H1 (cell line): ENCODE data around the gene SLC6A6. TPM values are rescaled to one million over a fixed set of nuclear protein-coding genes. Genes with fewer than 3 reads are reported as not detected.

ENCODE experiments used
- CTCF ChIA-PET: fragments of 300-600 bp; sonication (Branson Sonifier 250); formaldehyde crosslinking; loops from one replicate; lab custom pipeline; 2021; ENCODE audit not compliant: partially characterized antibody; lab: Charles Lee
- POLR2A ChIA-PET: fragments of 300-600 bp; sonication (Branson Sonifier 250); formaldehyde crosslinking; loops from one replicate; lab custom pipeline; 2021; ENCODE audit warnings: inconsistent platforms; ENCODE audit not compliant: partially characterized antibody; lab: Charles Lee
- DNase-seq, 2 experiments: peaks; one replicate each; pipeline versions ENCODE4 v3.0.0 to v3.0.0-alpha.2; 2010 to 2022; ENCODE audit warnings: low spot score in 2 of 2, low read depth in 1 of 2, mixed read lengths in 1 of 2
- FAIRE-seq: peaks from 2 replicates; lab custom pipeline; 2011; peaks lifted over from hg19 to GRCh38; lab: Jason Lieb, UNC
- H2AFZ ChIP-seq: 2 replicates; pipeline ENCODE4 v1.8.1; 2012; ENCODE audit warnings: low read length, inconsistent platforms
- H2AK5ac ChIP-seq: 2 replicates; pipeline ENCODE4 v1.6.1; 2013; ENCODE audit warnings: low read depth, low read length
- H2BK120ac ChIP-seq: replicated peaks from 2 replicates; pipeline ENCODE3; 2013; ENCODE audit warnings: low read depth, low read length, inconsistent platforms
- H2BK12ac ChIP-seq: 2 replicates; pipeline ENCODE4 v1.6.1; 2013; ENCODE audit warnings: low read depth, low read length
- H2BK15ac ChIP-seq: 2 replicates; pipeline ENCODE4 v1.6.1; 2013; ENCODE audit warnings: low read length
- H2BK20ac ChIP-seq: 2 replicates; pipeline ENCODE4 v1.6.1; 2013; ENCODE audit warnings: low read length
- H2BK5ac ChIP-seq: 2 replicates; pipeline ENCODE4 v1.6.1; 2013; ENCODE audit warnings: low read depth, low read length
- H3K14ac ChIP-seq: 2 replicates; pipeline ENCODE4 v1.6.1; 2013; ENCODE audit warnings: inconsistent platforms; ENCODE audit not compliant: insufficient read length
- H3K18ac ChIP-seq: 2 replicates; pipeline ENCODE4 v1.6.1; 2013; ENCODE audit warnings: low read length; ENCODE audit errors: extremely low read depth
- H3K23ac ChIP-seq: 2 replicates; pipeline ENCODE4 v1.6.1; 2013; ENCODE audit warnings: inconsistent platforms; ENCODE audit not compliant: insufficient read length
- H3K23me2 ChIP-seq: 2 replicates; pipeline ENCODE4 v1.6.1; 2013; ENCODE audit warnings: low read depth, low read length
- H3K27ac ChIP-seq: 2 replicates; pipeline ENCODE4 v1.6.1; 2011; ENCODE audit warnings: low read depth, low read length, inconsistent platforms
- H3K27me3 ChIP-seq, 4 experiments: replicated peaks in 1 of 4; 1 replicate in 1 of 4; 2 replicates in 3 of 4; pipeline versions ENCODE4 v1.6.1 to v1.8.1; 2011 to 2013; ENCODE audit warnings: low read length in 3 of 4, mild to moderate bottlenecking in 3 of 4, inconsistent platforms in 2 of 4, mixed read lengths in 2 of 4, moderate library complexity in 1 of 4; ENCODE audit not compliant: control insufficient read depth in 3 of 4, insufficient read depth in 3 of 4; ENCODE audit errors: extremely low read depth in 1 of 4
- H3K36me3 ChIP-seq, 4 experiments: 2 replicates each; pipeline versions ENCODE4 v1.6.1 to v1.8.1; 2011 to 2013; ENCODE audit warnings: mild to moderate bottlenecking in 4 of 4, low read length in 3 of 4, moderate library complexity in 2 of 4, control low read depth in 1 of 4, inconsistent platforms in 1 of 4; ENCODE audit not compliant: insufficient read depth in 4 of 4, control insufficient read depth in 2 of 4
- H3K4ac ChIP-seq: replicated peaks from 2 replicates; pipeline ENCODE3; 2013; ENCODE audit warnings: low read length, low read depth, mixed read lengths, inconsistent platforms; ENCODE audit not compliant: insufficient read length
- H3K4me1 ChIP-seq, 4 experiments: replicated peaks in 1 of 4; 1 replicate in 1 of 4; 2 replicates in 3 of 4; pipeline versions ENCODE4 v1.6.1 to v1.8.1; 2011 to 2013; ENCODE audit warnings: low read length in 3 of 4, inconsistent platforms in 2 of 4, mixed read lengths in 1 of 4; ENCODE audit not compliant: insufficient read depth in 4 of 4, control insufficient read depth in 3 of 4
- H3K4me2 ChIP-seq, 2 experiments: 2 replicates each; pipeline versions ENCODE4 v1.6.1 to v1.8.1; 2011 to 2013; ENCODE audit warnings: low read depth in 2 of 2, low read length in 2 of 2, control low read depth in 1 of 2, inconsistent platforms in 1 of 2, mild to moderate bottlenecking in 1 of 2; ENCODE audit not compliant: insufficient read depth in 1 of 2
- H3K4me3 ChIP-seq, 4 experiments: fragments of 200-600, 300-600 bp in 1 of 4; sonication (generic), shearing (Covaris generic), sonication (Bioruptor Twin) in 1 of 4; 2 replicates each; pipeline versions ENCODE4 v1.5.1 to v1.8.1; 2011 to 2016; ENCODE audit warnings: low read length in 4 of 4, low read depth in 3 of 4, control low read depth in 2 of 4, inconsistent platforms in 2 of 4, mild to moderate bottlenecking in 2 of 4, mixed read lengths in 1 of 4, moderate library complexity in 1 of 4; ENCODE audit not compliant: insufficient read depth in 2 of 4; ENCODE audit errors: extremely low read depth in 1 of 4
- H3K56ac ChIP-seq: replicated peaks from 2 replicates; pipeline ENCODE3; 2013; ENCODE audit warnings: low read depth, mild to moderate bottlenecking, mixed read lengths, low read length, inconsistent platforms; ENCODE audit not compliant: insufficient read length
- H3K79me1 ChIP-seq: 2 replicates; pipeline ENCODE4 v1.6.1; 2013; ENCODE audit warnings: low read depth, low read length, control low read depth
- H3K79me2 ChIP-seq, 2 experiments: 2 replicates each; pipeline versions ENCODE4 v1.6.1 to v1.8.1; 2012 to 2013; ENCODE audit warnings: low read length in 2 of 2, mild to moderate bottlenecking in 2 of 2, inconsistent platforms in 1 of 2; ENCODE audit not compliant: insufficient read depth in 2 of 2, control insufficient read depth in 1 of 2
- H3K9ac ChIP-seq, 4 experiments: replicated peaks in 1 of 4; 1 replicate in 1 of 4; 2 replicates in 3 of 4; pipeline versions ENCODE4 v1.6.1 to v1.8.1; 2011 to 2013; ENCODE audit warnings: low read depth in 3 of 4, low read length in 3 of 4, control low read depth in 2 of 4, mild to moderate bottlenecking in 2 of 4, moderate library complexity in 2 of 4, inconsistent platforms in 1 of 4; ENCODE audit errors: extremely low read depth in 1 of 4
- H3K9me3 ChIP-seq, 2 experiments: 2 replicates each; pipeline versions ENCODE4 v1.6.1 to v1.8.1; 2012 to 2013; ENCODE audit warnings: mild to moderate bottlenecking in 2 of 2, moderate library complexity in 2 of 2, control low read depth in 1 of 2, inconsistent platforms in 1 of 2, low read depth in 1 of 2, low read length in 1 of 2, mixed read lengths in 1 of 2; ENCODE audit not compliant: insufficient read depth in 2 of 2
- H4K20me1 ChIP-seq, 2 experiments: replicated peaks in 1 of 2; 2 replicates each; pipeline versions ENCODE3 to v1.8.1; 2011 to 2013; ENCODE audit warnings: inconsistent platforms in 2 of 2, low read length in 2 of 2, mild to moderate bottlenecking in 1 of 2; ENCODE audit not compliant: insufficient read depth in 2 of 2, control insufficient read depth in 1 of 2
- H4K5ac ChIP-seq: 2 replicates; pipeline ENCODE4 v1.6.1; 2013; ENCODE audit warnings: low read length, low read depth, mixed read lengths, inconsistent platforms; ENCODE audit not compliant: insufficient read length
- H4K8ac ChIP-seq: 2 replicates; pipeline ENCODE4 v1.8.0; 2013; ENCODE audit warnings: mild to moderate bottlenecking, moderate library complexity, low read length, inconsistent platforms; ENCODE audit not compliant: insufficient read depth; ENCODE audit errors: extremely low read depth
- H4K91ac ChIP-seq: replicated peaks from 2 replicates; pipeline ENCODE3; 2013; ENCODE audit warnings: low read length, mixed read lengths, inconsistent platforms; ENCODE audit not compliant: insufficient read length
- CBX8 ChIP-seq: fragments of 300-800, 300-1000 bp; sonication (generic); IDR thresholded peaks from 2 replicates; pipeline ENCODE4 v1.7.1; 2016; ENCODE audit warnings: low read depth, low read length, borderline replicate concordance
- CHD1 ChIP-seq: IDR thresholded peaks from 2 replicates; pipeline ENCODE4 v1.6.1; 2012; ENCODE audit warnings: low read depth, low read length, improper control_type of control experiment
- CHD2 ChIP-seq: IDR thresholded peaks from 2 replicates; pipeline ENCODE4 v1.6.1; 2012; ENCODE audit warnings: low read length, improper control_type of control experiment
- CTBP2 ChIP-seq: IDR thresholded peaks from 2 replicates; pipeline ENCODE4 v1.7.0; 2011; ENCODE audit warnings: borderline replicate concordance, mild to moderate bottlenecking, moderate library complexity, mixed read lengths, low read length; ENCODE audit not compliant: insufficient read depth, insufficient read length
- JUND ChIP-seq: IDR thresholded peaks from 2 replicates; pipeline ENCODE4 v1.6.1; 2011; ENCODE audit warnings: mild to moderate bottlenecking, improper control_type of control experiment, low read length
- PHF8 ChIP-seq: fragments of 200-600 bp; sonication (generic); conservative IDR thresholded peaks from 2 replicates; pipeline ENCODE4 v1.7.1; 2012; ENCODE audit warnings: low read depth, mild to moderate bottlenecking, inconsistent platforms, low read length, moderate library complexity
- POLR2A ChIP-seq, 2 experiments: IDR thresholded peaks; 1 replicate in 1 of 2; 2 replicates in 1 of 2; pipeline ENCODE4 v1.6.1; 2011; ENCODE audit warnings: low read depth in 2 of 2, low read length in 2 of 2, mild to moderate bottlenecking in 2 of 2; ENCODE audit errors: control extremely low read depth in 1 of 2
- RBBP5 ChIP-seq: IDR thresholded peaks from 2 replicates; pipeline ENCODE4 v1.7.1; 2012; ENCODE audit warnings: low read depth, mild to moderate bottlenecking, inconsistent platforms, low read length, moderate library complexity, borderline replicate concordance
- RFX5 ChIP-seq: IDR thresholded peaks from 2 replicates; pipeline ENCODE4 v1.6.1; 2011; ENCODE audit warnings: low read depth, low read length, improper control_type of control experiment, borderline replicate concordance
- RNF2 ChIP-seq: fragments of 200-900, 300-1000 bp; sonication (generic); IDR thresholded peaks from 2 replicates; pipeline ENCODE4 v1.7.1; 2016; ENCODE audit warnings: borderline replicate concordance, low read depth, mild to moderate bottlenecking, antibody characterized with exemption, low read length; ENCODE audit not compliant: poor library complexity, severe bottlenecking; ENCODE audit errors: missing control alignments
- TAF7 ChIP-seq: optimal IDR thresholded peaks from 2 replicates; pipeline ENCODE3; 2011; ENCODE audit warnings: low read depth, mild to moderate bottlenecking, inconsistent platforms, low read length, moderate library complexity, borderline replicate concordance
- TBP ChIP-seq: IDR thresholded peaks from 2 replicates; pipeline ENCODE4 v1.6.1; 2011; ENCODE audit warnings: low read depth, low read length, improper control_type of control experiment
- WGBS, 2 experiments: shearing (Covaris generic) in 1 of 2; methylation state at CpG; one replicate each; pipeline versions ENCODE4 v1.1.6 to v1.1.7; 2013 to 2015; ENCODE audit warnings: low lambda C conversion rate in 2 of 2, mixed read lengths in 2 of 2, inconsistent platforms in 1 of 2, low coverage in 1 of 2, missing lambda C conversion rate in 1 of 2; ENCODE audit not compliant: insufficient replicate concordance in 2 of 2, insufficient coverage in 1 of 2, insufficient read length in 1 of 2; ENCODE audit errors: extremely low coverage in 1 of 2, missing lambda C conversion rate in 1 of 2; 5-methylcytosine and 5-hydroxymethylcytosine counted together
- polyA plus RNA-seq, 7 experiments: library from polyadenylated mRNA; depleted of rRNA in 3 of 7; stranded (reverse) in 5 of 7; unstranded in 2 of 7; fragments of >200 nt in 5 of 7; fragments of 200-250 nt in 2 of 7; gene quantifications; 1 replicate in 5 of 7; 2 replicates in 1 of 7; 4 replicates in 1 of 7; pipeline versions ENCODE4 v1.2.1 to v1.2.3, GENCODE V29; 2011 to 2013; ENCODE audit warnings: missing spikeins in 2 of 7, mixed read lengths in 2 of 7
- total RNA-seq: library from RNA; stranded (reverse); fragmentation: NEBNext Ultra II Directional; extraction: Animal tissue kit (Norgen Biotek cat#: 25700); gene quantifications from 2 replicates; pipeline ENCODE4 v1.2.1, GENCODE V29; 2021

SLC6A6 gene
- total and polyA plus RNA-seq, 2 of the 8 experiments (the other 6 are each of a cell fraction or from before 2014, with no cell fraction given), result 66.2 to 144 TPM

- ChIA-PET POLR2A (interaction anchor here (1.0 to 1.7 kb wide), 3 partner anchors 11 to 23 kb away, joined by 3 read pairs; no protein-coding TSS in a partner anchor), CTCF (interaction anchor here (0.7 to 9.5 kb wide), 9 partner anchors 8 to 76 kb away, joined by 3 to 103 read pairs (median 4); no protein-coding TSS in a partner anchor)
- Histone ChIP-seq H3K79me2 (no peaks in the 10 kb centered on the region), H2AK5ac (peak overlapping the region; percentile 26; the same call in 1 of the 2 replicates), H3K27ac (no peak overlapping the region), H3K79me1 (no peaks in the 10 kb centered on the region), H2BK20ac (0 out of 2 replicates have a peak overlapping the region, but pooled peaks have one; percentile 32), H3K18ac (no peak overlapping the region), H3K23ac (no peak overlapping the region), H4K5ac (no peak overlapping the region), H2AFZ (no peak overlapping the region), H3K23me2 (no peaks in the 10 kb centered on the region; the same call in 1 of the 2 replicates), H2BK12ac (no peak overlapping the region), H2BK5ac (no peak overlapping the region), H3K14ac (no peak overlapping the region), H3K4me1 (peaks cover 2 to 9% (median 7%) of the 10 kb centered on the region in 4 experiments), H3K9me3 (no peaks in the 10 kb centered on the region), H2BK120ac (no peak overlapping the region), H4K20me1 (no peaks in the 10 kb centered on the region), H2BK15ac (peak overlapping the region; percentile 74; the same call in 1 of the 2 replicates), H3K56ac (no peak overlapping the region), H3K36me3 (no peaks in the 10 kb centered on the region), H4K91ac (no peak overlapping the region), H4K8ac (no peak overlapping the region), H3K9ac (no peak overlapping the region), H3K4me3 (no peak overlapping the region), H3K27me3 (no peaks in the 10 kb centered on the region), H3K4ac (no peak overlapping the region), H3K4me2 (no peak overlapping the region)
- FAIRE-seq (no peak), DNase-seq (no peak)
- 92% methylated on average over 7 of the region's 9 CpGs; no CpG with 5 or more reads in 1 of the 2 experiments for WGBS, 2 experiments
- TF ChIP-seq RBBP5 (no peak), CTBP2 (no peak), POLR2A (IDR thresholded peaks at IDR 0.05; ENCODE audit: control extremely low read depth in 1 of 2, low read depth in 2 of 2, low read length in 2 of 2) (no peak), TAF7 (no peak), JUND (no peak), CHD2 (no peak), RFX5 (no peak), PHF8 (no peak), CBX8 (no peak), CHD1 (no peak), TBP (no peak), RNF2 (no peak)
Measured at GRCh38 chr3:14524920-14525660, 122.7 kb downstream of the SLC6A6 start.
